Stimulated activated CD8-positive, alpha-beta memory T cell treated with anti-CD3 and anti-CD28 coated beads, Interleukin-12 subunit alpha, Interleukin-12 subunit beta, amount 100 ng/mL, for 4 hours (primary cell): ENCODE results near the gene XKR7.

ENCODE experiments used
- DNase-seq: peaks from one replicate; pipeline ENCODE4 v3.0.0-alpha.2; 2020; ENCODE audit warnings: low read depth

XKR7 gene

DNA sequence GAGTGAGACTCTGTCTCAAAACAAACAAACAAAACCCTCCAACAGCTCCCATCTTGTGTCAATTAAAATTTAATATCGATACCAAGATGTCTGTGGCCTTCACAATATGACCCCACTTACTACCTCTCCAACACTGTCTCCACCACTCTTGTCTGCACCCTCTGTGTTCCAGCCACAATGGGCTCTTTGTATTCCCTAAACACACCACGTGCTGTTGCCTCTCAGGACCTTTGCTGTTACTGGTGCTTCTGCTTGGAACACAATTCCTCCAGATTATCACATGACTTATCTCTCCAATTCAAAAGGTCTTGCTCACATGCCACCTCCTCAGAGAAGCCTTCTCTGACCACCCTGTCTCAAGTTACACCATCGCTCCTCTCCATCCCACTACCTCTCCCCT is 78.0 kb downstream of the XKR7 start:
- no peak for DNase-seq

DNA sequence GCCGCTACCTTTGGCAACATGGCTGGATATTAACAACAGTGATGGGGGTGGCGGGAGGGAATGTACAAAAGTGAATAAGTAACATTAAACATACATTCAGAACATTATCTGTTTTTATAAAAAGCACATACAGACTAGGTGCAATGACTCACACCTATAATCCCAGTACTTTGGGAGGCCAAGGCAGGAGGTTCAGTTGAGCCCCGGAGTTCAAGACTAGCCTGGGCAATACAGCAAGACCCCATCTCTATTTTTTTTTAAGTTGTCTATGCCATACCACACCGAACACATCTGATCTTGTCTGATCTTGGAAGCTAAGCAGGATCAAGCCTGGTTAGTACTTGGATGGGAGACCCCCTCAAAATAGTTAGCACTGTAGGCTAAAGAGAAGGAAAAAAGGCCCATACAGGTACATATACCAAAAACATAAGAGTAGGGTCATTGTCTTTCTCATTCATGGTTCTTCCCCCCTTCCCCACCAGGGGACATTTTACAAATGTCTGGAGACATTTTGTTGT is 82.4 kb downstream of the XKR7 start:
- no peak for DNase-seq

DNA sequence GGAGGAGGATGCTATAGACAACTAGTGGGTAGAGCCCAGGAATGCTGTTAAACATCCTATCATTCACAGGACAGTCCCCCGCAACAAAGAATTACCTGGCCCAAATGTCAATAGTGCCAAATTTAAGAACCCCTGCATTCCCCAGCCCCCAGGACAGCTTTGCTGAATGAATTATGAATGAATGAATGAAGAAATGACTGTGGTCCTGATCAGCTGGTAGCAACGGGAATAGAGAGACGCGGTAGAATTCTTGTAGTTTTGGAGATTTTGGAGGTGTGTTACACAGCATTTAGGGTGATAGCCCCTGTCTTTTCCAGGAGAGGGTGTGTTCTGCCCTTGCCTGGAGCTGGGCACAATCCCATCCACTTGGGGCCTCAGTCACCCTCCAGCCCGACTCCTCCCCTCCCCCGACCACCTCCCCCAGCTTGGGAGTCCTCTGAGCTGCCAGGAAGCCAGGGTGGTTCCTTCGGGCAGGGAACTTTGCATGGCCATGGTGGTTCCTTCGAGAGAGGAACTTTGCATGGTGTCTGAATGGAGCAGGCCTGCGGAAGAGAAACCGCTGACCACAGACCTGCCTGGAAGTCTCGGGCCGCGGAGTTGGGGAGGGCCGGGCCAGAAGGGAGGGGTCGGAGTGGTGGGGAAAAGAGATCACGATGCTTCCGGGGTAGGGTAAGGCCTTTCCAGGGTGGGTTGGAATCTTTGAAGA is 83.1 kb downstream of the XKR7 start:
- no peak for DNase-seq

DNA sequence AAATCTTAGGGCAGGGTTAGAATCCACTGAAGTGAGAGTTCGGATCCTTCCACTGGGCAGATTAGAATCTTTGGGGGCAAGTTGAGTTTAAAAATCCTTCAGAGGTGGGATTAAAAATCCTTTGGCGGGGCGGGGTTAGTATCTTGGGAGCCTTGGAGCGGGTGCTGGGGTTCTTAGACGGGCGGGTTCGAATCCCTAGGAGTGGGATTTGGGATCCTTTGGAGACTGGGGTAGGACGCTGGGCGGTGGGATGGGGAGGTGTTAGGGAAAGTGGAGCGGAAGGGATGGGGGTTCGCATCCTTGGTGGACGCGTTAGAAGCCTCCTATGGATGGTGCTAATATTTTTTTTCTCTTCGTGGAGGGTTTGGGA is 83.8 kb downstream of the XKR7 start:
- DNase-seq, result no peak

DNA sequence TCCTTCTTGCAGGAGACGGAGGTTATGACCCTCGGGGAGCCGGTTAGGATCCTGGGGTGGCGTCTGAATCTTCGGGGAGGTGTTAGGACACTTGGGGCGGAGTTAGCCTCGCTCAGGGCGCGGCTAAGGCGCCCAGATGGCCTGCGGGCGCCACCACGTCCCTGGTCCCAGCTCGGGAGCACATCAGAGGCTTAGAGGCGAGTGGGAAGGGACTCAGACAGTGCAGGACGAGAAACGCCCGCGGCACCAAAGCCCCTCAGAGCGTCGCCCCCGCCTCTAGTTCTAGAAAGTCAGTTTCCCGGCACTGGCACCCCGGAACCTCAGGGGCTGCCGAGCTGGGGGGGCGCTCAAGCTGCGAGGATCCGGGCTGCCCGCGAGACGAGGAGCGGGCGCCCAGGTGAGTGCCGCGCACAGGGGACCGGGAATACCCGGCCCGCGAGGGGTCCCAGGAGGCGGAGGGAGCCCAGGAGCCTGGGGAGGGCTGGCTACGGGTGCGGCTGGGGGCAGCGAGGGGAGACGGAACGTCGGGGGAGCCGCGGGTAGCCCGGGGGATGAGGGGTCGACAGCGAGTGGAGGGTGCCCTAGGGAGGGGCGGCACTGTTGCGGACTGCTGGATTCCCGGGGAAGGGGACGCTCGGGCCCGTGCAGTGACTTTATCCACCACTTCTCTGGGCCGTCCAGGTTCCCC is 84.3 kb downstream of the XKR7 start, which contains the start of gene HCK:
Gene HCK, plus strand, starts transcription at position 153 of the 688 bp plus-strand sequence.
- DNase-seq, result no peak

DNA sequence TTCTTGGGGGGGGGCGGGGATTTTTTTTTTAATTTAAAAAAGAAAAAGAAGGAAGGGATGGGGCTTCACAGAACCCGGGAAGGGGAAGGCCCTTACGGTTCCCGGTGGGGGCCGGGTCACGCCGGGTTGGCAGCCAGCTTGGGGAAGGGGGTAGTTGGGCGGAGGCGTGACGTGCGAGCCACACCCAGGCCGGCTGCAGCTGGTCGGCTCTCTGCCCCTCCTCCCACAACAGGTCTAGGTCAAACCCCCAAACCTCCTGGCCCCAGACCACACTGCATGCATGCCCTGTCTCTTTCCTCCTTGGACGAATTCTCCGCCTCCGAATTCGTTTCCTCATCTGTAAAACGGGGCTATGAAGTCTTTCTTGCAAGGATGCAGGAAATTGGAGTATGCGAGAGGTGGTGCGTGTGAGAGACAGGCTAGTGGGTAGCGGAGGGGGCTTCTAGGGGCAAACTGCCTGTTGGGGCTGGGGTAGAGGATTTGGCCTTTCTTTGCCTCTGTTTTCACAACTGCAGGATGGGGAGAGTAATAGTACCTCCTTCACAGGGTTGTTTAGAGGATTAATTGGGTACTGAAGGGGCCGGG is 84.9 kb downstream of the XKR7 start:
- DNase-seq, result no peak
